ES-I3 (cell line): Measurements from ENCODE around the gene RPP14.
"Not testable (repeated sequence)": the region's sequence is repeated elsewhere in the genome, so short reads cannot be mapped to it uniquely, and the experiment has no call there.

Experiments
- H3K36me3 ChIP-seq: 2 replicates; pipeline ENCODE4 v1.6.1; 2013; ENCODE audit warnings: mild to moderate bottlenecking, low read length, control low read depth, moderate library complexity; ENCODE audit not compliant: insufficient read depth
- H3K4me1 ChIP-seq: 2 replicates; pipeline ENCODE4 v1.6.1; 2013; ENCODE audit warnings: mild to moderate bottlenecking, control low read depth, low read length; ENCODE audit not compliant: insufficient read depth
- H3K9ac ChIP-seq: 2 replicates; pipeline ENCODE4 v1.6.1; 2013; ENCODE audit warnings: low read depth, mild to moderate bottlenecking, low read length, moderate library complexity
- H3K9me3 ChIP-seq: 2 replicates; pipeline ENCODE4 v1.6.1; 2013; ENCODE audit warnings: mild to moderate bottlenecking, low read length, moderate library complexity; ENCODE audit not compliant: control insufficient read depth, insufficient read depth

The RPP14 gene

GRCh38 chr3:58305882-58306711, at the start of gene RPP14, which contains the start of gene HTD2:
Gene RPP14 (plus strand): TSS chr3:58306245. CDS start chr3:58310330, 4,085 bp downstream.
Gene HTD2 (plus strand): TSS chr3:58306520. CDS start chr3:58317614, 11,094 bp downstream.
- H3K36me3 ChIP-seq, result peaks cover 7% of the 10 kb centered on the region
- peaks cover 5% of the 10 kb centered on the region for H3K4me1 ChIP-seq
- peak within 1 kb of the TSS; percentile 87 for H3K9ac ChIP-seq
- H3K9me3 ChIP-seq, result no peaks in the 10 kb centered on the region; the same call in 1 of the 2 replicates

GRCh38 chr3:58256511-58256910, 49.5 kb upstream of the RPP14 start:
- no peaks in the 10 kb centered on the region for H3K36me3 ChIP-seq
- no peaks in the 10 kb centered on the region for H3K4me1 ChIP-seq
- no peaks in the 10 kb centered on the region for H3K9me3 ChIP-seq

GRCh38 chr3:58258392-58259055, 47.5 kb upstream of the RPP14 start:
- Histone ChIP-seq H3K9ac (no peak overlapping the region), H3K4me1 (no peaks in the 10 kb centered on the region), H3K9me3 (no peaks in the 10 kb centered on the region), H3K36me3 (no peaks in the 10 kb centered on the region)

More at GRCh38 chr3:58256511-58256910, 49.5 kb upstream of the RPP14 start:
- H3K9ac ChIP-seq, result no peak overlapping the region

DNA sequence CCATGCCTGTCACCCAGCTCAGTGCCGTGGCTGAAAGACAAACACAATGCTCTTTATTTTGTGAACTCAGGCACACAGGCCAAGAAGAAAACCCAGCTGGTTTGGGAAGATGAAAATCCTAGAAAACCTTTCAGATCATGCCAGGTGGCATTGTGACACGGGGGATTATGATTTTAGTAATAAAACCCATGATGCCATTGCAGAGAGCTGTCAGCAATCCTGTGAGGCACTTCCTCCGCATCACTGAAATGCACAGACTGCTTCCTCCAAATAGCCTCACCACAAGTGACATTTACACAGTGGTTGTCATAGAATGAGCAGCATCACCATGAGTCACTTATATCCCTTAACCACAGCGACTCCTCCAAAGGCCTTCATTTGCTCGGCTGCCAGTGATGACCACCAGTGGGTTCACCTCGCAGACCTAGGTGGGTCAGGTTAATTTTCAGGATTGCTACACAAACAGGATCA, 45.7 kb upstream of the RPP14 start:
- Histone ChIP-seq H3K36me3 (no peaks in the 10 kb centered on the region), H3K9me3 (no peaks in the 10 kb centered on the region), H3K4me1 (no peaks in the 10 kb centered on the region), H3K9ac (no peak overlapping the region)

DNA sequence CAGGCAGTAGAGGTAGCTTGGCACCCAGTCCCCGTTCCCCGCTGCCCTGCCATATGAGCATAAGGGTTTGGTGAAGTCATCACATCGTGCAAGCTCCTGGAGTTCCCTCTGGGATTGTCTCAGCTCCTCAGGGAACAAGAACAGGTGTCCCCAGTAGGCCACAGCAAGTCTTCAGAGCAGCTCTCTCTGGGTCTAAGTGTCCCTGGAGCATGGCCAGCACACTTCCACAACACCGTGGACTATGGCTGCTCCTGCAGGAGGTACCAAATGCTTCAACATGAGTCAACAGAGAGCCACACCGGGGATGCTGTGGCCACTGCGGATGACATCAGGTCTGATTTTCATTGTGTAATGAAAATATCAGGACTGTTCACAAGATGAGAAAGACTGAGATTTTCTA, 45.3 kb upstream of the RPP14 start:
- H3K9ac ChIP-seq, result no peak overlapping the region
- H3K36me3 ChIP-seq, result no peaks in the 10 kb centered on the region
- H3K9me3 ChIP-seq, result no peaks in the 10 kb centered on the region
- no peaks in the 10 kb centered on the region for H3K4me1 ChIP-seq

- Histone ChIP-seq H3K36me3 (no peaks in the 10 kb centered on the region), H3K4me1 (no peaks in the 10 kb centered on the region), H3K9ac (no peak overlapping the region), H3K9me3 (no peaks in the 10 kb centered on the region)
Observed at GRCh38 chr3:58261954-58262666, 43.9 kb upstream of the RPP14 start.

DNA sequence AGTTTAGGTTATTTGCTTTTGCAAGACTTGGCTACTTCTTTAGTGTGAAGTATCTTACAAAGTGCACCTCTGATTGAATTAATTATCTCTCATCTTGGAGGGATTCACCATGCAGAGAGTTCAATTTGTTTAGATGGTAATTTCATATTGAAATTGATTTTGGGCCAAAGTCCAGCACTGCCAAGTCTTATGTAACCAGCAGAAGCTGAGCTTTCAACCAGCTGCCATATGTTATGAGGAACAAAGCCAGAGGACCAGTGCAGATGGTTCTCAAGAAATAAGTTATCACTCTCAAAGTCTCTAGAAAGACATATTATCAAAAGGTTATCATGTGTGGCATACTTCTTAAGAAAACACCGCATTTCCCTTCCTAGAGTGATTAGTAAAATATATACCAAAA, 39.5 kb upstream of the RPP14 start:
- H3K9ac ChIP-seq, result no peak overlapping the region
- no peaks in the 10 kb centered on the region for H3K9me3 ChIP-seq
- no peaks in the 10 kb centered on the region for H3K4me1 ChIP-seq
- H3K36me3 ChIP-seq, result no peaks in the 10 kb centered on the region

DNA sequence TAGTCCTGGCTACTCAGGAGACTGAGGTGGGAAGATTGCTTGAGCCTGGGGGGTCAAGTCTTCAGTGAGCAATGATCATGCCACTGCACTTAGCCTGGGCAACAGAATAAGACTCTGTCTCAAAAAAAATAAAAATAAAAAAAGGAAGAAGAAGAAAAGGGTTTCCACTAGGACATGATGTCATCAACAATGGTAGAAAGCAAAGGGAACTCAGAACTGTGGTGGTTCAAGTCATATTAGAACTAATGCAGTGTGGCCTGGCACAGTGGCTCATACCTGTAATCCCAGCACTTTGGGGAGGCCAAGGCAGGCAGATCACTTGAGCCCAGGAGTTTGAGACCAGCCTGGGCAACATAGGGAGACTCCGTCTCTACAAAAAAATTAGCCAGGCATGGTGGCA, 38.5 kb upstream of the RPP14 start:
- H3K36me3 ChIP-seq, H3K4me1 ChIP-seq, H3K9ac ChIP-seq, H3K9me3 ChIP-seq: not testable (repeated sequence)

DNA sequence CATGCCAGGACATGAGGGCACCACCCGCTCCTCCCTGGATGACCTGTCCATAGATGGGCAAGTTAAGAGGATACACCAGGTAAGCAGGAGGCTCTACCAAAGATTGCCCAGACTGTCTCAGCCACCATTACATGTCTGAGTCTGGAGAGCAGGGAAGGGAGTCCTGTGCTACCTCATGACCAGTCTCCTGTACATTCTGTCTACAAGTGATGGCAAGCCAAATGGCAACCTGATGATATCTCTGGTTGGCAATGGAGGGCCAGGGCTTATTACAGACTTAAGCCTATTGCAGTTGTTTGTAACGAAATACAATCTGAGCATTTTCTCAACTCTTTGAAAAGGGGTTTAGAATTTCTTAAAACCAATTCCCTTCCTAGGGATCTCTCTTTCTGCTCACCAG, 36.7 kb upstream of the RPP14 start:
- H3K9ac ChIP-seq, result no peak overlapping the region
- H3K36me3 ChIP-seq, result no peaks in the 10 kb centered on the region
- H3K9me3 ChIP-seq, result no peaks in the 10 kb centered on the region
- no peaks in the 10 kb centered on the region for H3K4me1 ChIP-seq

DNA sequence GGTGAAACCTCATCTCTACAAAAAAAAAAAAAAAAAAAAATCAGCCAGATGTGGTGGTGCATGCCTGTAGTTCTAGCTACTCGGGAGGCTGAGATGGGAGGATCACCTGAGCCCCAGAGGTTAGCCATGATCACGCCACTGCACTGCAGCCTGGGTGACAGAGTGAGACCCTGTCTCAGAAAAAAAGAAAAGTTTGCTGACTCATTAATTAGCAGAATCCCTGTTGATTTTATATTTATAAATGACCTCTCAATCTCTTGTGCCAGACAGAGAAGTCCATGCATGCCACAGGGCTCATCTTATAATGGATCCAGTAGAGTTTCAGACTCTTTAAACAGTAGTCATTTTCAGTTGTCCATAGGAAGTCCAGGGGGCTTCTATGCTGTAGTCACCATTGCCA, 35.6 kb upstream of the RPP14 start:
- H3K4me1 ChIP-seq, result no peaks in the 10 kb centered on the region
- H3K36me3 ChIP-seq, result no peaks in the 10 kb centered on the region
- no peaks in the 10 kb centered on the region for H3K9me3 ChIP-seq
- no peak overlapping the region for H3K9ac ChIP-seq

GRCh38 chr3:58271901-58272501, 34.0 kb upstream of the RPP14 start:
- Histone ChIP-seq H3K36me3 (no peaks in the 10 kb centered on the region), H3K9me3 (no peaks in the 10 kb centered on the region), H3K4me1 (no peaks in the 10 kb centered on the region), H3K9ac (no peak overlapping the region)

- Histone ChIP-seq H3K9ac (no peak overlapping the region), H3K36me3 (no peaks in the 10 kb centered on the region), H3K9me3 (no peaks in the 10 kb centered on the region), H3K4me1 (no peaks in the 10 kb centered on the region)
Observed at GRCh38 chr3:58272891-58273290, 33.2 kb upstream of the RPP14 start.

DNA sequence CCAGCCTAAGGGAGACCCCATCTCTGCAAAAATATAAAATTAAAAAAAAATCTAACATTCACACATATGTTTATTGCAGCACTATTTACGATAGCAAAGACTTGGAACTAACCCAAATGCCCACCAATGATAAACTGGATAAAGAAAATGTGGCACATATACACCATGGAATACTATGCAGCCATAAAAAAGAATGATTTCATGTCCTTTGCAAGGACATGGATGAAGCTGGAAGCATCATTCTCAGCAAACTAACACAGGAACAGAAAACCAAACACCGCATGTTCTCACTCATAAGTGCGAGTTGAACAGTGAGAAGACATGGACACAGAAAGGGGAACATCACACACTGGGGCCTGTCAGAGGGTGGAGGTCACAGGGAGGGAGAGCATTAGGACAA, 32.7 kb upstream of the RPP14 start:
- H3K9me3 ChIP-seq, H3K4me1 ChIP-seq, H3K9ac ChIP-seq, H3K36me3 ChIP-seq: not testable (repeated sequence)

DNA sequence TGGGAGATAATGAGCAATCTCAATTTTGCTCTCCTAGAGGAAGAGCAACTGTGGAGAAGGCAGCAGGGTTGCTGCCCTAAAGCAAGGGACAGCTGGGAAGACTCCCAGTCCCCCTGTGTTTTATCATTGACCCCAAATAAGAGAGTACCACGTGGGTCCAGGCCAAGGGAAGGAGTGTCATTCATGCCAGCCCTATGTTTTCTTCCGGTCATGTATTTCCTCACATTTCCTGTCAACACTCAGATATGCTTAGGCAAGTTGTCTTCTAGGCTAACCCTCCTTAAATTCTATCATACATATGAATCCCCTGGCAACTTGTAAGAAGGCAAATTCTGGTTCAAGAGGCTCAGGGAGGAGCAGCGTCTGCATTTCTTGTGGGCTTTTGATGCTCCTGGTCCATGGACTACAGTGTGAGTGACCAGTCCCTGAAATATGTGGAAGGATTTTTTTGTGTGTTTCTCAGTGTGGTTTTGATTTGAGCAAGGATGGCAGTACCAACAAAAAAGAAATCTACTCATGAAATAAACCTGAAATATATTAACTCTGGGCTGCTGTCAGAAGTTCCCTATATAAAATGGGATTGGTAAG, 31.9 kb upstream of the RPP14 start:
- Histone ChIP-seq H3K36me3 (no peaks in the 10 kb centered on the region), H3K9me3 (no peaks in the 10 kb centered on the region), H3K9ac (no peak overlapping the region), H3K4me1 (no peaks in the 10 kb centered on the region)
